ENCODE results near the gene KCNJ18. TPM values are rescaled to one million over a fixed set of nuclear protein-coding genes. Genes with fewer than 3 reads are reported as not detected.
A peak's percentile ranks its signal among the peaks of the same experiment; 100 is the strongest.
"Not testable (repeated sequence)": the region's sequence is repeated elsewhere in the genome, so short reads cannot be mapped to it uniquely, and the experiment has no call there.

KCNJ18 gene
- total and polyA plus RNA-seq, 8 donors = not detected

DNA sequence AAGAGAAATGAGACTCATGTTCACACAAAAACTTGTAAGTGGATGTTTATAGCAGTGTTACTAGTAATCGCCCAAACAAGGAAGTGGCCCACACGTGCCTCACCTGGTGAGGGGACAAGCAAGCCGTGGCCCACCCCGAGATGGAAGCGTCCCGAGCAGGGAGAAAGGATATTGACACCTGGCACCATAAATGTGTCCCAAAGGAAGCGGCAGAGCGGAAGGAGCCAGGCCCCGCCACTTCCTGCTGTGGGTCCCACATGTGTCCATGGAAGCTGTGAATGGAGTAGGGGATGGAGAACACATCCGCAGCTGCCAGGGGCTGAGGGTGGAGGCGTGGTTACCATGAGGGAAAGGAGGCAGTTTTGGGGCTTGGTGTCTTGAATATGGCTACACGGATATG, 18.9 kb downstream of the KCNJ18 start:
- Histone ChIP-seq H3K27me3 (no peaks in the 10 kb centered on the region), H3K9me3 (no peaks in the 10 kb centered on the region), H3K36me3 (no peaks in the 10 kb centered on the region), H3K4me3 (no peak overlapping the region), H3K4me1 (no peaks in the 10 kb centered on the region), H3K27ac (no peak overlapping the region)
- WGBS, 2 donors = 50 to 62% methylated on average over 12 of the region's 12 CpGs
- DNase-seq (peak in 1 of 6 donors; percentile 49), ATAC-seq (no peak), FAIRE-seq (no peak)
- TF ChIP-seq, protein P1, sequence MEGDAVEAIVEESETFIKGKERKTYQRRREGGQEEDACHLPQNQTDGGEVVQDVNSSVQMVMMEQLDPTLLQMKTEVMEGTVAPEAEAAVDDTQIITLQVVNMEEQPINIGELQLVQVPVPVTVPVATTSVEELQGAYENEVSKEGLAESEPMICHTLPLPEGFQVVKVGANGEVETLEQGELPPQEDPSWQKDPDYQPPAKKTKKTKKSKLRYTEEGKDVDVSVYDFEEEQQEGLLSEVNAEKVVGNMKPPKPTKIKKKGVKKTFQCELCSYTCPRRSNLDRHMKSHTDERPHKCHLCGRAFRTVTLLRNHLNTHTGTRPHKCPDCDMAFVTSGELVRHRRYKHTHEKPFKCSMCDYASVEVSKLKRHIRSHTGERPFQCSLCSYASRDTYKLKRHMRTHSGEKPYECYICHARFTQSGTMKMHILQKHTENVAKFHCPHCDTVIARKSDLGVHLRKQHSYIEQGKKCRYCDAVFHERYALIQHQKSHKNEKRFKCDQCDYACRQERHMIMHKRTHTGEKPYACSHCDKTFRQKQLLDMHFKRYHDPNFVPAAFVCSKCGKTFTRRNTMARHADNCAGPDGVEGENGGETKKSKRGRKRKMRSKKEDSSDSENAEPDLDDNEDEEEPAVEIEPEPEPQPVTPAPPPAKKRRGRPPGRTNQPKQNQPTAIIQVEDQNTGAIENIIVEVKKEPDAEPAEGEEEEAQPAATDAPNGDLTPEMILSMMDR (IDR thresholded peaks at IDR 0.05) = no peak
- intact Hi-C loops (cut with DNase I) = no loop called here

DNA sequence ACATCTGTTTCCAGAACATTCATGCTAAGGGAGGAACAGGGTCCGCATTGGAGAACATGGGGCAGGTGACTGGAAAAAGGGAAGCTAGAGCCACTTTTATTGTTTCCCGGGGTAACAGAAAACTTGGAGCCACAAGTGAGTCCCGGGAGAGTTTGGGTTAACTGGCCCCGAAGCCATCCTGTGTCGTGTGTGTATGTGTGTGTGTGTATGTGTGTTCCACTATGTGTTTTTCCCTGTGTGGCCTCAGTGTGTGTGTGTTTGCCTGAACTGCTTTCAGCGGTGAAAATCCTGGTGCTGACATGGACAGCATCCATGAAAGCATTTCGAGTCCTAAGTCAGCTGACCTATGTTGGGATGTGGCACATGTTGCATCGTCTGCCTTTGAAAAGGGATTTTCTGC, 20.7 kb downstream of the KCNJ18 start:
- 49 to 59% methylated on average over 8 of the region's 8 CpGs for WGBS, 2 donors
- H3K4me3 ChIP-seq; intact Hi-C loops (cut with DNase I); H3K9me3 ChIP-seq; H3K27ac ChIP-seq; ATAC-seq; H3K27me3 ChIP-seq; H3K36me3 ChIP-seq; FAIRE-seq; DNase-seq; H3K4me1 ChIP-seq: not testable (repeated sequence)

DNA sequence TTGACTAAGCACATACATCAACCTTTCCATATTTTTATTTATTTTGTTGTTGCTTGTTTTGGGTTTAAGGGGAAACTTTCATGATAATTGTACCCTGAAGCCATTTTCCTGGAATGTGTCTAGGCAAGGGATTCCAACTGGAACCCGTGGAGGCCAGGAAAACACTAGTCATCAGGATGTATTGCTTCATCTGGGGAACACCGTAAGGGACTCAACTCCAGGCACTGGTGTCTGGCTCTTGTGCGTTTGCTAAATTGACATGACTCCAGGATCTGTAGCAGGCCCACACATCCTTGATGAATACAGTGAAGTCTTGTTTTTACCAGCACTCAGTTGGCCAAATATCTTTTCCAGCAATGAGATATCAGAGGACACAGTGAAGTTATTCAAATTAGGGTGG, 21.3 kb downstream of the KCNJ18 start:
- H3K27me3 ChIP-seq; H3K27ac ChIP-seq; FAIRE-seq; DNase-seq; intact Hi-C loops (cut with DNase I); H3K36me3 ChIP-seq; H3K4me1 ChIP-seq; H3K4me3 ChIP-seq; H3K9me3 ChIP-seq: not testable (repeated sequence)
- WGBS, 2 donors = no CpG with 5 or more reads among the region's 3 CpGs
- peak in 1 of 4 donors; percentile 29 for ATAC-seq

DNA sequence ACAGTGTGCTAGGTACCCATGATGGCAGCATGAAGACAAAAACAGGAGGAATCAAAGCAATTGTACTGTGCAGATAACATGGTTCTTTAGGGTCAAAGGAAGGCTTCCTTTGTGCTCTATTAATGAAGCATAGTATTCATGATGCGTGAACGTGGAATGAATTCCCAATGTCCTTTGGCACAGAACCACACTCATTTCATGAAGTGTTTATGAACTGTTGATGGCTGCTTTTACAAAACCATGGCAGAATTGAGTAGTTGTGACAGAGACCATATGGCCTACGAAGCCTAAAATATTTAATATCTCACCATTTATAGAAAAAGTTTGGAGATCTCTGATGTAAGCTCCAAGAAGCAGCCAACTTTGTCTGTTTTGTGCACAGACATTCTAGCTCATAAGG, 22.4 kb downstream of the KCNJ18 start:
- H3K27me3 ChIP-seq; intact Hi-C loops (cut with DNase I); H3K27ac ChIP-seq; H3K4me1 ChIP-seq; H3K9me3 ChIP-seq; DNase-seq; H3K36me3 ChIP-seq; H3K4me3 ChIP-seq; ATAC-seq; FAIRE-seq: not testable (repeated sequence)
- 31 to 47% methylated on average over 3 of the region's 3 CpGs for WGBS, 2 donors

DNA sequence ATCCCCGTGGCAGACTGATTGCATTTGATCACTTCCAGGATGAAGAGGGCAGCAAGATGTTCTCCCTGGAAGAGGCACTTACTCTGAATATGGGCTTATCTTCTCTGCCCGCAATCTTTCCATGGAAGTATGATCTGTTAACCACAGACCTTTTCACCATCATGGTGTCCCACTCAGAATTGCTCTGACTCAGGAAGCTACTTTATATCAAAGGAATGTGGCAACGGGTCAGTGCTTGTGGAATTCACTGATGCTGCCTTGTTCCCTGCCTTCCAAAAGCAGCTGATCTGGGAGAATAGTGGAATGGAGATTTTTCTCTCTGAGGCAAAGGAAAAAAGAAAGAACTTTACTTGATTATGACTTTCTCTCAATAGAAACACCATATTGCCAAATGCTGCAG, 23.6 kb downstream of the KCNJ18 start:
- H3K36me3 ChIP-seq; H3K4me1 ChIP-seq; DNase-seq; H3K9me3 ChIP-seq; H3K27ac ChIP-seq; intact Hi-C loops (cut with DNase I); H3K27me3 ChIP-seq; FAIRE-seq; H3K4me3 ChIP-seq: not testable (repeated sequence)
- peak in 1 of 4 donors; percentile 49 for ATAC-seq
- WGBS, 2 donors = 56 to 65% methylated on average over 2 of the region's 3 CpGs

DNA sequence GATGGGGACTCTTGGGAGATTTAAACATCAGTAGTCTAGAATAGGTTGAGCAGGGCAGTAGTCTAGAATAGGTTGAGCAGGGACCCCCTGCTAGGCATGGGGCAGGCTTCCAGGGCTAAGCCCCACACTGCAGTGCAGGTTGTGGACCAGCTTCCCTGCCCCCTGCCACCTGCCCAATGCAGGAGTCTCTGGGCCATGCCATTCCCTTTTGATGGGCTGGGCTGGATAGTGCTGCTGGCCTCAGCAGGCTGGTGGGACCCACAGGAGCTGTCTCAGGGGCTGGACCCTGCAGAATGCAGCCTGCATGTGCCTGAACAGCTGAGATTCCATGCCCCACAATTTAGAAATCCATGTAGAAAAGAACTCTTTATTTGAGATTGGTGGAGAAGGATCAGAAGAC, 26.6 kb downstream of the KCNJ18 start:
- H3K36me3 ChIP-seq; H3K27me3 ChIP-seq; FAIRE-seq; H3K4me3 ChIP-seq; ATAC-seq; intact Hi-C loops (cut with DNase I); H3K9me3 ChIP-seq; DNase-seq; H3K27ac ChIP-seq; H3K4me1 ChIP-seq: not testable (repeated sequence)

DNA sequence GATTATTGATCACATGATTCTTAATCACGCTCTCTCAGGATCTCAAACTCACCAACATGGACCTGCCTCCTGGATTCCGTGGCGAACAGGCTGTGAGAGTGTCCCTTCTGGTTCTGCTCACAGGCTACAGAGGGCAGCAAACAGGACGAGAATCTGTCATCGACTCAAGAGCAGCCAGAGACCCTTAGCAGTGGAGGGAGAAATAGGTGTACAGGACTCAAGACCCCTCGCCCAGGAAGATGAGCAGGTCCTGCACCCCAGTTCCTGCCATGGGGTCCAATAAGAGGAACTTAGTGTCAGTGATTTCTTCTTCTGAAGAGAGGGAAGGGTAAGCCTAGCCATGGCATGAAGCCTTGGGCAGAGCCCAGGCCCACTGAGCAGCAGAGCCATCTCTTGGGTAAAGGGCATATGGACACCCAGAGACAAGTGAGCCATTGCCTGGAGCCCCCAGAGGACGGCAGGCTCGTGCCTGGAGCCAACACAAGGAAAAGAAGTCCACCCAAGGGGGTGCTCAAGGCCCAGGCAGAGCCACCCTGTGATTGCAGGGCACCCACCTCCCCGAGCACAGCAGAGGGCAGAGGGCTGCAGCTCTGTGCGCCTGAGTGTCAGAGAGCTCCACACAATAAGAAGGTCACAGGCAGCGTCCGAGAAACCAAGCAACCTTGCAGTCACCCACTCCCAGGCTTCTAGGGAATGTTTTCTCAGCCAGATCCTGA, 27.3 kb downstream of the KCNJ18 start:
- H3K36me3 ChIP-seq; H3K9me3 ChIP-seq; FAIRE-seq; H3K4me1 ChIP-seq; H3K4me3 ChIP-seq; H3K27me3 ChIP-seq; H3K27ac ChIP-seq; ATAC-seq; intact Hi-C loops (cut with DNase I): not testable (repeated sequence)
- 42 to 56% methylated on average over 12 of the region's 12 CpGs for WGBS, 2 donors
- DNase-seq = peak in 1 of 6 donors; percentile 40

DNA sequence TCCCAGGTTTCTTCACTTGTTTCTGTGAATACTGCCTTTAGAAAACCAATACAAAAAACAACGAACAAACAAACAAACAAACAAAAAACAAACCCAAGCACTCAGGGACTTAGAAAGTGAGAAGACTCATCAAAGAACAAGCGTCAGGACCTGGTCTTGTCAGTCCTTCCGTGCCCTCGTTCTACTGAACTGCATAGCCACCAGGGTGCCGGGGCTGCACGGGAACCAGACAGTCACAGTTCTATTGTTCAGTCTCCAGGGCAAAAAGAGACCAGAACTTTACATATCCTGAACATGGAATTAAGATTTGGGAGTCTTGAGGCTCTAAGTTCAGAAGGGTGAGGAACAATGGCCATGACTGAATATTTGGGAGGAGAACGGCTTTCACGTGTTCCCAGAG, 28.2 kb downstream of the KCNJ18 start:
- 48% methylated on average over 8 of the region's 8 CpGs for WGBS, 2 donors
- intact Hi-C loops (cut with DNase I); H3K4me1 ChIP-seq; H3K4me3 ChIP-seq; H3K27ac ChIP-seq; H3K27me3 ChIP-seq; ATAC-seq; DNase-seq; H3K9me3 ChIP-seq; H3K36me3 ChIP-seq; FAIRE-seq: not testable (repeated sequence)

DNA sequence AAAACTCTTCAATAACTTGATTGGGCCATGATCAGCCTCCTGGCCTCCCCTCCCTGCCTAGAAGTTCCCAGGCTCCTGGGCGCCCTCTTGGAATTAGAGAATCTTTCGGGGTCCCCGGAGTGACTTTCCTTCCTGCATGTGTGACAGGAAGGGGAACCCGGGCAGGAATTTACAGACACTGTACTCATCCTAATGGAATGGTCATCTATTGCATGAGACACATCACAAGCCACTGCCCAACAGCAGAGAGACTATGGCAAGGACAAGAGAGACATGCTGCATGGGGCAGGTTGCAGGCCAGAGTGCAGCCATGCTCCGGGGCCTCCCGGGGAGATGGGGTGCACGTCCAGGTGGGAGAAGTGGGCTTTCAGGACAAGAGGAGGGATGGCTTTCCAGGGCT, 29.9 kb downstream of the KCNJ18 start:
- ATAC-seq; H3K4me3 ChIP-seq; H3K9me3 ChIP-seq; H3K27ac ChIP-seq; H3K36me3 ChIP-seq; H3K27me3 ChIP-seq; intact Hi-C loops (cut with DNase I); H3K4me1 ChIP-seq; FAIRE-seq: not testable (repeated sequence)
- peak in 1 of 6 donors; percentile 20 for DNase-seq
- 50 to 51% methylated on average over 6 of the region's 7 CpGs for WGBS, 2 donors

DNA sequence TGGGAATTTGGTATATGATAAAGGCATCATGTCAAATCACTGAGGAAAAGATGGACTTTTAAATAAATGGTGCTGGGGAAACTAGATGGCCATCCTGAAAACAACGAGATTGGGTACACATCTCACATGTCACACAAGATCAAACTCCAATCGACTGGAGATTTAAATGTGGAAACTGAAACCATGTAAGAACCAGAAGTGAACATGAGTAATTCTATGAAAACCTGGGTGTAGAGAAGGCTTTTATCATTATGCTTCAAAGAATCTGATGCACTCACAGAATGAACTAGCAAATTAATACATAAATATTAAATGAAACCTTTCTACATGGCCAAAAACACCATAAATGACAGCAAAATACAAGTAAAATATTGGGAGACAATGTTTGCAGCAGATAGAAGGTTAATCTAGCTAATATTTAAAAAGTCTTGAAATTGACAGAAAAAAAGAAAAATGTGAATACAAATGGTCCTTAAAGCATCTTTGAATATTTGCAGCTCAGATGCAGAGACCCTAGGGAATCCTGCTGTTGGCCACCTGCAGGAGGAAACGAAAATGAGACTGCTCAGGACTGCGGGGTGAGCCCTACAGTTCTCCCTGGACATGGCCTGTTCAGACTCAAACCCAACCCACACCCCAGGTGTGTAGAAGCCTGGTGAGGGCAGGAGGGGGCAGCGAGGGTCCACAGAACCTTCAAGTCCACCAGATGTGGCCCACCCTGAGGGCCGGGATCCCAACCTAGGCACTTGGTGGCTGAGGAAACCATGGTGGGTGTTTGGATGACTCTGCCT, 32.1 kb downstream of the KCNJ18 start:
- H3K4me3 ChIP-seq; H3K9me3 ChIP-seq; H3K4me1 ChIP-seq; intact Hi-C loops (cut with DNase I); DNase-seq; H3K27me3 ChIP-seq; H3K27ac ChIP-seq; FAIRE-seq; H3K36me3 ChIP-seq: not testable (repeated sequence)
- ATAC-seq = peak in 1 of 4 donors; percentile 34
- 48 to 72% methylated on average over 3 to 5 of the region's 6 CpGs for WGBS, 2 donors

DNA sequence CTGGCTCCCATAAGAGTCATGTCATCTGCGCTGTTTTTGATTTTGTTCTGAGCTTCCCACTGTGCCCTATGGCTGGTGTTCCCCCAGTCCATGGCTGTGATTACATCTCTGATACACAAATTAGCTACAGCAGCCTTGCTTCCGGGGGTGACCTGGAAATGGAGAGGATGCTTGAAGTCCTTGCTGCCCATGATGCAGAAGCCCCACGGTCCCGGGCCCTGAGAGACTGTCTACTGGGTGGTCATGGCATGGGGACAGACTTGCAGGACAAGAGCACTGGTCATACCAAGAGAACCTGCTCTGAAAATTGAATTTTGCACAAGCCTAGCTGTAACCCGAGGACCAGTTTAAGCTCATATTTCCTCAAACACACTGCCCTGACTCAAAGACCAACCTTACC, 38.8 kb downstream of the KCNJ18 start:
- 60 to 70% methylated on average over 5 of the region's 5 CpGs for WGBS, 2 donors
- H3K4me1 ChIP-seq; FAIRE-seq; H3K9me3 ChIP-seq; ATAC-seq; H3K27ac ChIP-seq; H3K4me3 ChIP-seq; H3K36me3 ChIP-seq; intact Hi-C loops (cut with DNase I); DNase-seq; H3K27me3 ChIP-seq: not testable (repeated sequence)

All from pancreas (tissue), 10 donors.